Measurements from ENCODE around the gene S100A8. TPM values are rescaled to one million over a fixed set of nuclear protein-coding genes. Genes with fewer than 3 reads are reported as not detected.
A peak's percentile ranks its signal among the peaks of the same experiment; 100 is the strongest.

S100A8 gene
- total and polyA plus RNA-seq, 2 donors, result 291 to 754 TPM

DNA sequence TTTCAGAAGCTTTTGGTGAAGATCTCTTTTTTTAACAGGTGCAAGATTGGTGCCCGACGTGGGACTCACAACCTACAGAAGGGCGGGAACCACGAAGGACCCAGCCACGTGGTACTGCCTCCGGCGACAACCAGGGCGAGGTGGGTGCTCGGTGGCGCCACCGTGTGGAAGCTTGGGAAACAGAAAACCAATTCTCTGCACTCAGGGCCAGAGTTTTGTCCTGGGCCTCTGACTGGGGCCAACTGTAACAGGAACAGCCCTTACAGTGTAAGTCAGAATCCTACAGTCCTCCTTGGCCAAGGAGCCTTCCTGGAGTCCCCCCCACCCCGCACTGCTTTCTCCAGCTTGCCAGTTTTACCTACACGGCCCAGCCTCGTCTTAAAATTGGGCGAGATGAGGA is 13.9 kb upstream of the S100A8 start:
- H3K27ac ChIP-seq (ENCODE audit: low read depth in 1 of 2, low read length in 1 of 2), result no peak overlapping the region
- 37% methylated on average over 15 of the region's 15 CpGs for WGBS
- no peak overlapping the region for H3K4me3 ChIP-seq (ENCODE audit: low read length in 2 of 2)
- DNase-seq (ENCODE audit: low read depth in 6 of 9, low spot score in 9 of 9), result peak in 1 of 9 donors; percentile 1
- no peaks in the 10 kb centered on the region for H3K36me3 ChIP-seq (ENCODE audit: control insufficient read depth in 2 of 2, insufficient read depth in 2 of 2, low read length in 1 of 2)
- peaks cover 0 to 2% of the 10 kb centered on the region in 2 donors for H3K27me3 ChIP-seq (ENCODE audit: control insufficient read depth in 2 of 2, insufficient read depth in 1 of 2, low read length in 1 of 2)
- no peaks in the 10 kb centered on the region for H3K9me3 ChIP-seq (ENCODE audit: control insufficient read depth in 2 of 2, insufficient read depth in 1 of 2, low read length in 1 of 2)
- H3K4me1 ChIP-seq (ENCODE audit: control insufficient read depth in 2 of 2, insufficient read depth in 2 of 2, low read length in 2 of 2), result no peaks in the 10 kb centered on the region

DNA sequence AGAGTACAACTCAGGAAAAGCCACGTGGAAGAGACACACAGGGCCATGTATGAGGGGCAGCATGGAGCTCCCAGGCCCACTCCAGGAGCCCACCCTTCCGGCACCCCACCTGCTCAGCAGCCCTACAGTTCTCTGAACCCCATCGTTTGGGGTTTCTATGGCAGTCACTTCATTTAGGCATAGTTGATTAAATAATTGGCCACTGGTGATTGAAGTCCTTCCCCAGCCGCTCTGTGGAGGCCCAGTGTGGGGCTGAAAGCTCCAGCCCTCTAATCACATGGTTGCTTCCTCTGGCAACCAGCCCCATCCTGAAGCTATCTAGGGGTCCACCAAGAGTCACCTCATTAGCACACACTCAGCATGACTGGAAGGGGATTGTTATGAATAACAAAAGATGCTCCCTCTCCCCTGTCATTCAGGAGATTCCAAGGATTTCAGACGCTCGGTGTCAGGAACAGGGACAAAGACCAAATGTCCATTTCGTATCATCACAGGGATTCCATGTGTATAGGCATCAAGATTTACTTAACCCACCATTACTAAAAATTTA is 13.3 kb upstream of the S100A8 start:
- Histone ChIP-seq H3K27ac (ENCODE audit: low read depth in 1 of 2, low read length in 1 of 2) (no peak overlapping the region), H3K4me1 (ENCODE audit: control insufficient read depth in 2 of 2, insufficient read depth in 2 of 2, low read length in 2 of 2) (no peaks in the 10 kb centered on the region), H3K27me3 (ENCODE audit: control insufficient read depth in 2 of 2, insufficient read depth in 1 of 2, low read length in 1 of 2) (peaks cover 0 to 2% of the 10 kb centered on the region in 2 donors), H3K9me3 (ENCODE audit: control insufficient read depth in 2 of 2, insufficient read depth in 1 of 2, low read length in 1 of 2) (no peaks in the 10 kb centered on the region), H3K36me3 (ENCODE audit: control insufficient read depth in 2 of 2, insufficient read depth in 2 of 2, low read length in 1 of 2) (no peaks in the 10 kb centered on the region), H3K4me3 (ENCODE audit: low read length in 2 of 2) (no peak overlapping the region)
- WGBS, result 87% methylated on average over 7 of the region's 7 CpGs
- DNase-seq (ENCODE audit: low read depth in 6 of 9, low spot score in 9 of 9), result no peak

- DNase-seq (ENCODE audit: low read depth in 6 of 9, low spot score in 9 of 9), result no peak
- no peaks in the 10 kb centered on the region for H3K36me3 ChIP-seq (ENCODE audit: control insufficient read depth in 2 of 2, insufficient read depth in 2 of 2, low read length in 1 of 2)
- H3K27ac ChIP-seq (ENCODE audit: low read depth in 1 of 2, low read length in 1 of 2), result no peak overlapping the region
- H3K4me3 ChIP-seq (ENCODE audit: low read length in 2 of 2), result no peak overlapping the region
- H3K27me3 ChIP-seq (ENCODE audit: control insufficient read depth in 2 of 2, insufficient read depth in 1 of 2, low read length in 1 of 2), result peaks cover 0 to 2% of the 10 kb centered on the region in 2 donors
- no peaks in the 10 kb centered on the region for H3K4me1 ChIP-seq (ENCODE audit: control insufficient read depth in 2 of 2, insufficient read depth in 2 of 2, low read length in 2 of 2)
- H3K9me3 ChIP-seq (ENCODE audit: control insufficient read depth in 2 of 2, insufficient read depth in 1 of 2, low read length in 1 of 2), result no peaks in the 10 kb centered on the region
- WGBS, result 95% methylated on average over 11 of the region's 11 CpGs
Measured at GRCh38 chr1:153403421-153404085, 12.7 kb upstream of the S100A8 start.

GRCh38 chr1:153402226-153402625 is 11.4 kb upstream of the S100A8 start:
- Histone ChIP-seq H3K4me1 (ENCODE audit: control insufficient read depth in 2 of 2, insufficient read depth in 2 of 2, low read length in 2 of 2) (no peaks in the 10 kb centered on the region), H3K4me3 (ENCODE audit: low read length in 2 of 2) (no peak overlapping the region), H3K27ac (ENCODE audit: low read depth in 1 of 2, low read length in 1 of 2) (no peak overlapping the region), H3K9me3 (ENCODE audit: control insufficient read depth in 2 of 2, insufficient read depth in 1 of 2, low read length in 1 of 2) (no peaks in the 10 kb centered on the region), H3K36me3 (ENCODE audit: control insufficient read depth in 2 of 2, insufficient read depth in 2 of 2, low read length in 1 of 2) (no peaks in the 10 kb centered on the region), H3K27me3 (ENCODE audit: control insufficient read depth in 2 of 2, insufficient read depth in 1 of 2, low read length in 1 of 2) (peaks cover 0 to 2% of the 10 kb centered on the region in 2 donors)
- WGBS, result 70% methylated on average over 2 of the region's 2 CpGs
- no peak for DNase-seq (ENCODE audit: low read depth in 6 of 9, low spot score in 9 of 9)

DNA sequence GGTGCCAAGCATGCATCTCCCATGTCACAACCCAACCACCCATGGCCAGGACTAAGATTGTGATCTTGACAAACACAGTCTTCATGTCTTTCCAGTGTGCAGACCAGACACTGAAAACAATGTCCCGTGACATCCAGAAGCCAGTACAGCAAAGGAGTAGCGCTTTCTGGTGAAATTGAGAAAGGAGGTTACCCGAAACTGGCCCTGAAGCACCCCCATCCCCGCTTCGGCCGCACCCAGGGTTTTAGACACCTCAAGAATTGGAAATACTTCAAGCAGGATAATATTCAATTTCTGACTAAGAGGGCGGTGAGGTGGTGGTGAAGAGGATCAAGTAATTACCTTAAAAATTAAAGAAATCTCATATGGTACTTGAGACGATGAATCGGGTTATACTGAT is 10.6 kb upstream of the S100A8 start:
- Histone ChIP-seq H3K36me3 (ENCODE audit: control insufficient read depth in 2 of 2, insufficient read depth in 2 of 2, low read length in 1 of 2) (no peaks in the 10 kb centered on the region), H3K4me3 (ENCODE audit: low read length in 2 of 2) (no peak overlapping the region), H3K27me3 (ENCODE audit: control insufficient read depth in 2 of 2, insufficient read depth in 1 of 2, low read length in 1 of 2) (peaks cover 0 to 2% of the 10 kb centered on the region in 2 donors), H3K9me3 (ENCODE audit: control insufficient read depth in 2 of 2, insufficient read depth in 1 of 2, low read length in 1 of 2) (no peaks in the 10 kb centered on the region), H3K4me1 (ENCODE audit: control insufficient read depth in 2 of 2, insufficient read depth in 2 of 2, low read length in 2 of 2) (no peaks in the 10 kb centered on the region), H3K27ac (ENCODE audit: low read depth in 1 of 2, low read length in 1 of 2) (no peak overlapping the region)
- 95% methylated on average over 9 of the region's 9 CpGs for WGBS
- no peak for DNase-seq (ENCODE audit: low read depth in 6 of 9, low spot score in 9 of 9)

DNA sequence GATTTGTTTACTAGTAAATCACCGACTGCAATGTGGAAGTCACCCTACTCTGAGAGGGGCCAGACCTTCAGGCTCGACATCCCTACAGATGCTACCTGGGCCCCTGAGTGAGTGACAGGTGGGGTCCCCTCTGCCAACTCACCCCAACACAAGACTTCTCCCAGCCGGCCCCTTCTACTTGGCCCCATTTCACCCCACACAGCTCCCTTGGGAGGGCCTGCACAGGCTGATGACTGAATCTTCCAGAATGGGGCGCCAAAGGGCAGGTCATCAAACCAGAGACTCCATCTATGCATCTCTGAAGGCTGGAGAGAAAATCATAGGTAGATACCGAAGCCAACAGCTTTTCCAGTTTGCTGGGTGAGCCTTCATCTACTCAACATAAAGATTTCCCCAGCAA is 9.4 kb upstream of the S100A8 start:
- Histone ChIP-seq H3K9me3 (ENCODE audit: control insufficient read depth in 2 of 2, insufficient read depth in 1 of 2, low read length in 1 of 2) (no peaks in the 10 kb centered on the region), H3K4me3 (ENCODE audit: low read length in 2 of 2) (no peak overlapping the region), H3K36me3 (ENCODE audit: control insufficient read depth in 2 of 2, insufficient read depth in 2 of 2, low read length in 1 of 2) (no peaks in the 10 kb centered on the region), H3K27ac (ENCODE audit: low read depth in 1 of 2, low read length in 1 of 2) (no peak overlapping the region), H3K27me3 (ENCODE audit: control insufficient read depth in 2 of 2, insufficient read depth in 1 of 2, low read length in 1 of 2) (peaks cover 0 to 2% of the 10 kb centered on the region in 2 donors), H3K4me1 (ENCODE audit: control insufficient read depth in 2 of 2, insufficient read depth in 2 of 2, low read length in 2 of 2) (no peaks in the 10 kb centered on the region)
- no peak for DNase-seq (ENCODE audit: low read depth in 6 of 9, low spot score in 9 of 9)
- WGBS, result 92% methylated on average over 5 of the region's 5 CpGs

DNA sequence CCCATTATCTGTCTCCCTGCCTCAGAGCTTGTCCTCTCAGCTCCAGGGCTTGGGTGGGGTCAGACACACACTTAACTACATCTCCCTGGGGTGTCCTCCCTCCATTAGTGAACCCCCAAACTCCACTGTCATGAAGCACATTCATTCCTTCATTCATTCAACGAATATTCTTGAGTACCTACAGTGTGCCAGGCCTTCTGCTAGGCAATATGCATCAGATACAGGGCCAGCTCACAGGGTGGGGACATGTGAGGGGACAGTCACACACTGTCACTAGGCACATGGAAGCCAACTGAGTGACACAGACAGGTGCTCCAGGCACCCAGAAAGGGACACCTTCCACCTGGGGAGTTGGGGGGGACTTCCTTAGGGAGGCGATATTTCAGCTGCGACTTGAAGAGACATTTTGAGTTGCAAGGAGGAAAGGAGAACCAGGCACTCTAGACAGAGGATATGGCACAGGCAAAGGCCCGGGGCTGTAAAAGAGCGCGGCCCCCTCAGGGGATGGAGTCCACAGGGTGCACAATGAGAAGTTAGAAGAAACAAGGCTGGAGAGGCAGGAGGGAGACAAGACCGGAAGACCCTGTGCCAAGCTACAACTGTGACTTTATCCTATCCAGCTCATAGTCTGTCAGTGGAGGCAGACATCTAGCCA is 8.7 kb upstream of the S100A8 start:
- no peak for DNase-seq (ENCODE audit: low read depth in 6 of 9, low spot score in 9 of 9)
- H3K36me3 ChIP-seq (ENCODE audit: control insufficient read depth in 2 of 2, insufficient read depth in 2 of 2, low read length in 1 of 2), result no peaks in the 10 kb centered on the region
- H3K27me3 ChIP-seq (ENCODE audit: control insufficient read depth in 2 of 2, insufficient read depth in 1 of 2, low read length in 1 of 2), result peaks cover 0 to 2% of the 10 kb centered on the region in 2 donors
- 94% methylated on average over 7 of the region's 7 CpGs for WGBS
- H3K4me3 ChIP-seq (ENCODE audit: low read length in 2 of 2), result no peak overlapping the region
- no peaks in the 10 kb centered on the region for H3K9me3 ChIP-seq (ENCODE audit: control insufficient read depth in 2 of 2, insufficient read depth in 1 of 2, low read length in 1 of 2)
- H3K27ac ChIP-seq (ENCODE audit: low read depth in 1 of 2, low read length in 1 of 2), result no peak overlapping the region
- no peaks in the 10 kb centered on the region for H3K4me1 ChIP-seq (ENCODE audit: control insufficient read depth in 2 of 2, insufficient read depth in 2 of 2, low read length in 2 of 2)

DNA sequence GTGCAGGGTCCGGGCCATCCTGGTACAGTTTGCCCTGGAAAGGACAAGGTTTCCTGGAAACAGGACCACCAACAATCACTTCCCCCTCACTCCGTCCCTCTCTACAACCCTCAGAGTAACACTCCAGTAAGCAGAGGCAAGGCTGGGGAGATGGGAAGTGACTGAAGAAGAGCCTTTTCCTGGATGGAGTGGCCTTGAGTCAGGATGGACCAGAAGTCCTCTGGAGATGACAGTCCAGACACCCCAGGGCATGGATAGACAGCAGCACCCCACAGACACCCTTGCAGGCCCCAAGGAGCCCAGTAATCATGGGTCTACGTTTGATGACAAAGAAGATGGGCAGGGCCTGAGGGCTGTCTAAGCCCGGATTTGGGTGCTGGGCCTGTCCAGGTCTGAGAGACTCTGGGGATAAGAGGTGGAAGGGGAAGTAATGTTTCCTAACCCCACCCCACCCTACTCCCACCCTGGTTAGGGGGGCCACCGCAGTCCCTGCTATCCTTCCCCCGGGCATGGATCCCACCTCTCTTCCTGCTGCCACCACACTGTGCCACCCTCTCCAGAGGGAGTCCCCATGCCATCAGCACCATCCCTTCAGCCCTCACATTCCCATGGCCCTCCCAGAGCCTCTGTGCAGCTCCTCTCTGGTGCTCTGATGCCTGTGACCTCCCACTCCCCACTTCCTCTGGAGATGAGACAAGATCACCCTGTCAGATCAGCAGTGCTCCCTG is 7.2 kb upstream of the S100A8 start:
- no peak overlapping the region for H3K4me3 ChIP-seq (ENCODE audit: low read length in 2 of 2)
- H3K4me1 ChIP-seq (ENCODE audit: control insufficient read depth in 2 of 2, insufficient read depth in 2 of 2, low read length in 2 of 2), result no peaks in the 10 kb centered on the region
- H3K27ac ChIP-seq (ENCODE audit: low read depth in 1 of 2, low read length in 1 of 2), result no peak overlapping the region
- no peaks in the 10 kb centered on the region for H3K9me3 ChIP-seq (ENCODE audit: control insufficient read depth in 2 of 2, insufficient read depth in 1 of 2, low read length in 1 of 2)
- WGBS, result 94% methylated on average over 6 of the region's 6 CpGs
- no peak for DNase-seq (ENCODE audit: low read depth in 6 of 9, low spot score in 9 of 9)
- H3K36me3 ChIP-seq (ENCODE audit: control insufficient read depth in 2 of 2, insufficient read depth in 2 of 2, low read length in 1 of 2), result no peaks in the 10 kb centered on the region
- peaks cover 0 to 2% of the 10 kb centered on the region in 2 donors for H3K27me3 ChIP-seq (ENCODE audit: control insufficient read depth in 2 of 2, insufficient read depth in 1 of 2, low read length in 1 of 2)
